Stimulated activated CD4-positive, alpha-beta T cell treated with anti-CD3 and anti-CD28 coated beads, Interleukin-1b, Interleukin-23, amount 100 ng/mL, for 48 hours (primary cell): Measurements from ENCODE around the gene DGUOK.
A peak's percentile ranks its signal among the peaks of the same experiment; 100 is the strongest.

ENCODE experiments used
- DNase-seq: peaks from one replicate; pipeline ENCODE4 v3.0.0-alpha.2; 2020

DGUOK gene

DNA sequence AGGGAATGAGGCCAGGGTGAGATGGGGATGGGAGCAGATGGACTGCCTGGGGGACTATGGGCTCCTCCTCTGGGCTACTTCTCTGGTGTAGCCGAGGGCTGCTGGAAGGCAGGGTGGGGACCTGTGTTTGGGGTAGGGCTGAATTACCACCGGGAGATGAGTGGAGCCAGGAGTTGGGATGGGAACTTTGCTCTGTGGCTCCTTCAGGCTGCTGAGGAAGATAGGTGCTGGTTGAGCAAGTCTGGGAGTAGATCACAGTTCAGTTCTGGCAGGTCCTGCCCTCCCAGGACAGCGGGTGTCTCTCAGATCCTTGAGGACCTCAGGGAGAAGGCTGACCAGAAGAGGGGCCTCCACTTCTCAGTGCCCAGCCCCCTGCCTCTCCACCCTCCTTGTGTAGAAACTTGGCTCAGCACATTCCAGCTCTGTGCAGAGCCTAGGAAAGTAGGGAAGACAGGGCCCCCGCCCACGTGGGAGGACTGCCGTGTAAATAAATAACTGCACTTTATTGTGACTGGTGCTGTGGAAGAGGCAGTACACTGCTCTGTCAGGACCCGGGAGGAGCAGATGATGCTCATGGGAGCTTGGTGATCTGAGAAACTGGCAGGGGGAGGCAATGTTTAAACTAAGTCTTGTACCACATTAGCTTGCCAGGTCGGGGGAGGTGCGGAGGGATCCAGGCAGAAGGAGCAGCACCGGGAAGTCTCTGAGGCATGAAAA lies 73.4 kb downstream of the DGUOK start:
- DNase-seq: no peak

DNA sequence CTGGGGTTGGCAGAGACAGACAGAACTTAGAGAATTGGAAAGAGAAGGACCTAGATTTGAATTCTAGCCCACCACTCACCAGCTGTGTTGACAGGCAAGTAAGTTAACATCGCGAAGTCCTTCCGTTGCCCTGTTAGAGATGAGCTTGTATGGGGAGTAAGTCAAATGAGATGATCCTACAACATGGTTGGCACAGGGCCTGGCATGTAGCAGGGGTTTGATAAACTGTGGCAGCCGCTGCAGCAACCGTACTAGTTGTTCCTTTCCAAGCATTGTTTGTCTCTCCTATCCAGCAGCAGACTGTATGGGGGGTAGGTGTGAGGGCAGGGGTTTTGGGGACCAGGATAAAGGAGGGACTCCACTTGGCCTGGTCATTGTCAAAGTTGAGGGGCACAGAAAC lies 74.0 kb downstream of the DGUOK start:
- no peak for DNase-seq

DNA sequence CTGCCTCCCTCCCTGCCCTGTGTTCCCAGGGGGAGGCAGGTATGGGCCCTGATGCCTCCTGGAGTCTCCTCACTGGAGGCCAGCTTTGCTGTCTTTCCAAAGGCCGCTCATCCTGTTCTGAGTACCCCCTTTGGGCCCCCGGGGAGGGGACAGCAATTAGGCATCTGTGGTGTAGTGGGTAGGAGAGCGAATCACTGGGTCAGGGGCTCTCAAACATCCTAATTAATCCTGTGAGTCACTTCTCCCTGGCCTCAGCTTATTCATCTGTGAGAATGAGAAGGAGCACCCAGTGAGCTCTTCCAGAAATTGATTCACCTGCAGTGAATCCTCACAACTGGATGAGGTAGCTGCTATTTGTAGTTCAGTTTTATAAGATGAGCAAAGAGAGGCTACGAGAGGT lies 74.4 kb downstream of the DGUOK start:
- peak; percentile 40 for DNase-seq

GRCh38 chr2:74001781-74002504 lies 75.3 kb downstream of the DGUOK start:
- DNase-seq: no peak

DNA sequence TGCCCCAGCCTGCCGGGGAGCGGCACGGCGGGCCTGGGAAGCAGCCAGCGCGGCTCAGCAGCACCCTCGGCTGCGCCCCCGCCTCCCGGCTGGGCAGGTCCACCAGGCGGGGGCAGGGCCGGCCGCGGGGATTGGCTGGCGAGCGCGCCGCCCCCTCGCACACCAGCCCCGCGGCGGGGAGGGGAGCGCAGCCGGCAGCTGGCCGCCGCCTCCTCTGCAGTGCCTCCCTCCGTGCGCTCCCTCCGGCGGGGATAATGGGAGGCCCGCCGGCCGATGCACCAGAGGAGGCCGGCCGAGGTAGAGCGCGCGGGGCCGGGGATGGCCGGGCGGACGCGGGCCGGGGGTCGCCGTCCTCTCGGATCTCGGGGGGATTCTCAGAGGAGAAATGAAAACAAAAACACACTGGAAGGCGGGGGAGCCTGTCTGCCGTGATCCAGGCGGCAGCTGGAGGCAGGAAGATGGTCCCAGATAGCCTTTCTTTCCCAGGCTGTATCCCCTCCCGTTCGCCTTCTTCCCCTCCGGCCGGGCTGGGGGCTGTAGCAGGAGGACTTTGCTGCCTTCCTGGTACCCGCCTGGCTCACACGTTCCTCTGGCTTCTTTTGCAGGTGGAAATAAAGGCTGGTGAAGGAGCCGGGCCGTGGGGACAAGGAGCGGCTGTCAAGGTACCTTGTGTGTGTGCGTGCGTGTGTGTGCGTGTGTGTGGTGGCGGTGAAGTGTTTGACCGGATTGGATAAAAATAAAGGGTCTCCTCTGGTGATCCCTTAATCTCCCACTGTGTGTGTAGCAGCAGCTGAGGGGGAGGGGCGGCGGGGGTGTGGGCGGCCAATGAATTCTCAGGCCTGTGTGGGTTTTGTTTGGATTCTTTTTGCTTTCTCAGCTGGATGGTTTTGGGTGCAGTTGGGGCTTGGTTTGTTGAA lies 76.1 kb downstream of the DGUOK start:
- DNase-seq: peak; percentile 72

DNA sequence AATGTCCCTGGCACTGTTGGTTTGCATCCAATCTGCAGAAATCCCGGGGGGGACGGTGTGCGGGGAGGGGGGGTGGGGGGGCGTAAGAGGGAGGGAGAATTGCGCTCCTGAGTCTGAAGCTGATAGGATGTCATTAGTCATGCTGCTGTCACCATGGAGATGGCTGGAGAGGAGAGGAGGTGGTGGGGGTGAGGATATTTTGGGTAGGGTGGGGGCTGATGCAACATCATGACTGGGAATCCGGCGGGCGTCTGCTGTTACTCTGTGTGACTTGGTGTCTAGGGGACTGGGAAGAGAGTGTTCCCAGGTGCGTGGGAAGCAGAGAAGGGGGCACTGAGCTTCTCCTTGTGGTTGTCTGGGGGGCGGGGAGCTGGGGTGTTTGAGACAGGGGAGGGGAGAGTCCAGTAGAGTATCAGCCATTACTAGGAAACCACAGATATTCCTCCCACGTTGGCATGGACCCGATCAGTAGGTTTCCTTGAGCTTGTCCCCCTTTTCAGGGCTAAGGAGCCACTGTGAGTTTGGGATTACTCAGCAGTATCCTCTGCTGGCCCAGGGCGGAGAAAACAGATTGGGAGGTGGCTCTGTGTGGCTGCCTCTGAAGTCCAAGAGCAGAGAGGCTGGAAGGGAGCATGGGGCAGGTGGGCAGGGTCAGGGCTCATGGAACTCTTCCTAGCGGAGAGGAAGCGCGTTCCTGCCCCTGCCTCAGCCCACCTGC lies 77.0 kb downstream of the DGUOK start:
- no peak for DNase-seq

- DNase-seq: no peak
These were observed 77.8 kb downstream of the DGUOK start for GRCh38 chr2:74004212-74005182.

DNA sequence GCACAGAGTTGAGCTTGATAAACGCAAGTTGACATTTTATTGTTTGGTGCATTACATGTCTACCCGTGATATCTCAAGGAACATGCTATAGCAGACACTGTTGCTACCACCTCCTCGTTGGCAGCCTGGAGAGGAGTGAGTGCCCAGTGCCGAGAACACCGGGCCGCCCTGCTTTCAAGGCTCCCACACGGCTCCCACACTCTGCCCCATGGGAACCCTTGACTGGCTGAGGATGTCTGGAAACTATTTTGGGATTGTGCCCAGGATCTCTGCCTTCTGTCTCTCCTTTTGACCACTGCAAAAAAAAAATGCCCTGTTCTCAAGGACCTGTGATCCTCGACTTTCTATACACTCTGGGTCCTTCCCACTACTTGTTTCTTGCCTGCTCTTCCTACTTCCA lies 79.1 kb downstream of the DGUOK start:
- DNase-seq: no peak

DNA sequence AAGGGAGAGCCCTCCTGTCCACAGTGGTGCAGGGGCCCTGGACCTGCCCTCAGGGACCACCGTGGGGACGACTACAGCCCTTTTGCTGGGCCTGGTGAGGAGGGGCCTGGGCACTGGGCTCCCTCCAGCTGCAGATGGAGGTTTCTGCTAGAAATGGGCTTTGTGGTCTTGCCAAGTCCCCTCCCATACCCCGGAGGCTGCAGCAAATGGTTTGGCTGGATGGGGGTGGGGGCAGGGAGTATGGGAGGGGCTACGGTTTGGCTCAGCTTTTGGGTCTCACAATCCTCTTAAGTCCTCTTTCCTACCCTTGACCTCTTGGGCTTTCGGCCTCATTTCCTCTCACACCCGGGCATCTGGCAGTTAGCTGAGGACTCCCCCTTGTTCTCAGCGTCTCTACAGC lies 79.8 kb downstream of the DGUOK start:
- no peak for DNase-seq

- no peak for DNase-seq
These were observed 80.4 kb downstream of the DGUOK start for GRCh38 chr2:74007121-74007520.

- DNase-seq: no peak
These were observed 81.0 kb downstream of the DGUOK start for GRCh38 chr2:74007711-74008110.
